ENCODE data around the gene RASSF5.

- no peak for TF ChIP-seq JUNB (IDR thresholded peaks at IDR 0.05; ENCODE audit: unreplicated experiment)
- TF ChIP-seq CTCF (conservative IDR thresholded peaks at IDR 0.05; ENCODE audit: low read depth in 2 of 2), result no peak
- no peak for TF ChIP-seq POLR2AphosphoS5 (IDR thresholded peaks at IDR 0.05; ENCODE audit: low read depth)
Measured at GRCh38 chr1:206587904-206588303, 80.6 kb downstream of the RASSF5 start.
